RWPE2 (cell line): ENCODE measurements around the gene OBSCN.
A peak's percentile ranks its signal among the peaks of the same experiment; 100 is the strongest.

ENCODE experiments used
- ATAC-seq: fragments of 200-7000 bp; cut with Tn5 transposase; 3 replicates; pipeline ENCODE4 v1.9.1; 2021; ENCODE audit warnings: low read depth
- DNase-seq: peaks from one replicate; pipeline ENCODE4 v3.0.0-alpha.2; 2020; ENCODE audit warnings: low spot score
- H3K27ac ChIP-seq: fragments of 450-650 bp; 2 replicates; pipeline ENCODE4 v1.5.1; 2017; ENCODE audit warnings: mild to moderate bottlenecking; ENCODE audit not compliant: poor library complexity, severe bottlenecking
- H3K27me3 ChIP-seq: fragments of 250-450 bp; sonication (Bioruptor Pico); 2 replicates; pipeline ENCODE4 v1.5.1; 2021; ENCODE audit warnings: mild to moderate bottlenecking, moderate library complexity; ENCODE audit not compliant: insufficient read depth, poor library complexity, severe bottlenecking
- H3K36me3 ChIP-seq: fragments of 250-450 bp; sonication (Bioruptor Pico); 2 replicates; pipeline ENCODE4 v1.5.1; 2020; ENCODE audit warnings: low read depth, mild to moderate bottlenecking, moderate library complexity
- H3K4me1 ChIP-seq: fragments of 250-450 bp; sonication (Bioruptor Pico); 2 replicates; pipeline ENCODE4 v1.5.1; 2021; ENCODE audit warnings: mild to moderate bottlenecking, moderate library complexity; ENCODE audit not compliant: insufficient read depth, poor library complexity, severe bottlenecking
- H3K4me3 ChIP-seq: fragments of 250-450 bp; sonication (Bioruptor Pico); 2 replicates; pipeline ENCODE4 v1.5.1; 2021; ENCODE audit warnings: mild to moderate bottlenecking, moderate library complexity; ENCODE audit not compliant: severe bottlenecking
- H3K9me3 ChIP-seq: fragments of 250-450 bp; sonication (Bioruptor Pico); 2 replicates; pipeline ENCODE4 v1.5.1; 2021; ENCODE audit warnings: mild to moderate bottlenecking, moderate library complexity; ENCODE audit not compliant: severe bottlenecking
- CTCF ChIP-seq: fragments of 450-650 bp; IDR thresholded peaks from one replicate; pipeline ENCODE4 v1.5.1; 2017; ENCODE audit warnings: mild to moderate bottlenecking, moderate library complexity; ENCODE audit not compliant: poor library complexity, severe bottlenecking

The OBSCN gene

GRCh38 chr1:228371741-228372182 is 163.9 kb downstream of the OBSCN start:
- Histone ChIP-seq H3K36me3 (no peaks in the 10 kb centered on the region), H3K4me3 (no peak overlapping the region), H3K27ac (no peak overlapping the region), H3K9me3 (no peaks in the 10 kb centered on the region), H3K27me3 (no peaks in the 10 kb centered on the region), H3K4me1 (no peaks in the 10 kb centered on the region)
- no peak for TF ChIP-seq CTCF
- ATAC-seq = no peak
- DNase-seq = no peak

DNA sequence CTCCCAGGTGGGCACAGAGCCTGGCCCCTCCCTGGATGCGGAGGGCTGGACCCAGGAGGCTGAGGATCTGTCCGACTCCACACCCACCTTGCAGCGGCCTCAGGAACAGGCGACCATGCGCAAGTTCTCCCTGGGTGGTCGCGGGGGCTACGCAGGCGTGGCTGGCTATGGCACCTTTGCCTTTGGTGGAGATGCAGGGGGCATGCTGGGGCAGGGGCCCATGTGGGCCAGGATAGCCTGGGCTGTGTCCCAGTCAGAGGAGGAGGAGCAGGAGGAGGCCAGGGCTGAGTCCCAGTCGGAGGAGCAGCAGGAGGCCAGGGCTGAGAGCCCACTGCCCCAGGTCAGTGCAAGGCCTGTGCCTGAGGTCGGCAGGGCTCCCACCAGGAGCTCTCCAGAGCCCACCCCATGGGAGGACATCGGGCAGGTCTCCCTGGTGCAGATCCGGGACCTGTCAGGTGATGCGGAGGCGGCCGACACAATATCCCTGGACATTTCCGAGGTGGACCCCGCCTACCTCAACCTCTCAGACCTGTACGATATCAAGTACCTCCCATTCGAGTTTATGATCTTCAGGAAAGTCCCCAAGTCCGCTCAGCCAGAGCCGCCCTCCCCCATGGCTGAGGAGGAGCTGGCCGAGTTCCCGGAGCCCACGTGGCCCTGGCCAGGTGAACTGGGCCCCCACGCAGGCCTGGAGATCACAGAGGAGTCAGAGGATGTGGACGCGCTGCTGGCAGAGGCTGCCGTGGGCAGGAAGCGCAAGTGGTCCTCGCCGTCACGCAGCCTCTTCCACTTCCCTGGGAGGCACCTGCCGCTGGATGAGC is 164.5 kb downstream of the OBSCN start:
- Histone ChIP-seq H3K4me3 (no peak overlapping the region), H3K9me3 (no peaks in the 10 kb centered on the region), H3K27me3 (no peaks in the 10 kb centered on the region), H3K4me1 (no peaks in the 10 kb centered on the region), H3K36me3 (no peaks in the 10 kb centered on the region), H3K27ac (no peak overlapping the region)
- TF ChIP-seq CTCF = no peak
- ATAC-seq (no peak), DNase-seq (peak; percentile 26)

- DNase-seq = no peak
- ATAC-seq = no peak
- no peak overlapping the region for H3K27ac ChIP-seq
- no peak overlapping the region for H3K4me3 ChIP-seq
- no peaks in the 10 kb centered on the region for H3K27me3 ChIP-seq
- no peaks in the 10 kb centered on the region for H3K9me3 ChIP-seq
- no peaks in the 10 kb centered on the region for H3K36me3 ChIP-seq
- no peak for TF ChIP-seq CTCF
- no peaks in the 10 kb centered on the region for H3K4me1 ChIP-seq
Measured at GRCh38 chr1:228373004-228373680, 165.3 kb downstream of the OBSCN start.

DNA sequence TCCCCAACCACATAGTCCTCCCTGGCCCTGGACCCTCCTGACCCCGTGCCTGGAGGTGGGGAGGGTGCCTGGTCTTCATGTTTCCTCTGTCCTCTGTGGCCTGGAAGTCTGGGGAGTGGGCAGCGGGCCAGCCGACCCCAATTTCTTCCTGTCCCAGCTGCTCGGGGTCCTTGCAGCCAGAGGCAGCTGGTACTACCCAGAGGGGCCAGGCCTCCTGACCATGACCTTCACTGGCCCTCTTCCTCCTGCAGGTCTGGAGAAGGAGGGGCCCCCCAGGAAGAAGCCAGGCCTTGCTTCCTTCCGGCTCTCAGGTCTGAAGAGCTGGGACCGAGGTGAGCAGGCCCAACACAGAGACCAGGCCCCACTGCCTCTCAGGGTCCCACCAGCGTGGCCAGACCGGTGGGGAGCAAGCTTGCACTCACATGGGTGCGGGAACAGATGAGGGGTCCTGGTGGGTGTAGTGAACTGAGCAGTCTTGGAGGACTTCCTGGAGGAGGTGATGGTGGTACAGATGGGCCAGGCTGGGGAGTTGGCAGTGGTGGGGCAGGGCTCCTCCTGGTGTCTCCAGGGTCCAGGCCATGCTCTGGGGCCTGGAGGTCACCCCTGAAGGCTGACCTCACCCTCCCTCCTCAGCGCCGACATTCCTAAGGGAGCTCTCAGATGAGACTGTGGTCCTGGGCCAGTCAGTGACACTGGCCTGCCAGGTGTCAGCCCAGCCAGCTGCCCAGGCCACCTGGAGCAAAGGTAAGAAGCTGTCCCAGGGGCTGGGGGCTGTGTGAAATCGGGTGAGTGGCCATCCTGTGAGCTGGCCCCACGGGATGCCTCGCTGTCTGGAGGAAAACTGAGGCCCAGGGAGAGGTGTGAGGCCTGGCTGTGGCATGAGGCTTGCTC is 166.1 kb downstream of the OBSCN start:
- Histone ChIP-seq H3K36me3 (no peaks in the 10 kb centered on the region), H3K4me3 (no peak overlapping the region), H3K4me1 (no peaks in the 10 kb centered on the region), H3K27me3 (no peaks in the 10 kb centered on the region), H3K9me3 (no peaks in the 10 kb centered on the region), H3K27ac (no peak overlapping the region)
- ATAC-seq = no peak
- TF ChIP-seq CTCF = no peak
- peak; percentile 27 for DNase-seq
